Naive B cell (primary cell): ENCODE measurements around the gene HEXB. TPM values are rescaled to one million over a fixed set of nuclear protein-coding genes. Genes with fewer than 3 reads are reported as not detected.

Experiments used
- ATAC-seq, 2 donors: fragments of 150-1000 bp; cut with Tn5 transposase; 2 replicates each; pipeline ENCODE4 v1.10.0; 2021; ENCODE audit warnings: low read depth in 2 of 2, mild to moderate bottlenecking in 2 of 2, moderate library complexity in 2 of 2
- DNase-seq: peaks from one replicate; pipeline ENCODE4 v3.0.0; 2022
- H3K27ac Mint-ChIP-seq, 6 donors: one replicate each; pipeline ENCODE4 v1.8.0; 2020 to 2022; ENCODE audit warnings: mild to moderate bottlenecking in 6 of 6, mixed read lengths in 6 of 6, moderate library complexity in 5 of 6, inconsistent platforms in 2 of 6
- H3K27me3 Mint-ChIP-seq, 3 donors: one replicate each; pipeline ENCODE4 v1.8.0; 2021 to 2022; ENCODE audit warnings: mixed read lengths in 3 of 3, mild to moderate bottlenecking in 1 of 3
- H3K36me3 Mint-ChIP-seq, 2 donors: one replicate each; pipeline ENCODE4 v1.8.0; 2020 to 2022; ENCODE audit warnings: mixed read lengths in 2 of 2, inconsistent platforms in 1 of 2, mild to moderate bottlenecking in 1 of 2
- H3K4me1 Mint-ChIP-seq, 3 donors: one replicate each; pipeline ENCODE4 v1.8.0; 2020 to 2022; ENCODE audit warnings: mixed read lengths in 3 of 3, inconsistent platforms in 1 of 3, mild to moderate bottlenecking in 1 of 3, moderate library complexity in 1 of 3
- H3K4me3 Mint-ChIP-seq, 8 donors: one replicate each; pipeline ENCODE4 v1.8.0; 2020 to 2022; ENCODE audit warnings: mild to moderate bottlenecking in 8 of 8, mixed read lengths in 8 of 8, moderate library complexity in 8 of 8, inconsistent platforms in 2 of 8
- H3K9me3 Mint-ChIP-seq, 7 donors: one replicate each; pipeline ENCODE4 v1.8.0; 2020 to 2022; ENCODE audit warnings: mixed read lengths in 7 of 7, mild to moderate bottlenecking in 5 of 7, inconsistent platforms in 2 of 7, moderate library complexity in 1 of 7
- polyA plus RNA-seq, 6 donors: library from polyadenylated mRNA; unstranded; fragments of 300-500 nt; fragmentation: Illumina TruSeq; gene quantifications; one replicate each; pipeline ENCODE4 v1.2.3, GENCODE V29; 2021; ENCODE audit warnings: low read depth in 6 of 6

HEXB gene
- polyA plus RNA-seq, 6 donors from 2014 or later: 62.4 to 87.8 (median 69.8) TPM

- Mint-ChIP-seq H3K9me3 (no peaks in the 10 kb centered on the region), H3K36me3 (peaks cover 6 to 11% of the 10 kb centered on the region in 2 donors), H3K27me3 (no peaks in the 10 kb centered on the region), H3K4me1 (peaks cover 5 to 34% (median 11%) of the 10 kb centered on the region in 3 donors), H3K4me3 (peak overlapping the region; percentile 95 to 100 (median 100)), H3K27ac (peak overlapping the region; percentile 95 to 100 (median 99))
- DNase-seq (no peak), ATAC-seq (peak; percentile 3 to 11)
Measured at GRCh38 chr5:74767579-74767913, 82.5 kb downstream of the HEXB start.

Other genes starting within 250 kb of the HEXB start
- 10 to 100 TPM in 1 of 6 donors, 1 to 10 TPM in 5; 3.3 to 10.3 (median 4.9) TPM for gene ENC1, start 44.5 kb upstream of the HEXB start, polyA plus RNA-seq
- 10 to 100 TPM in 4 of 6 donors, 1 to 10 TPM in 2; 7.1 to 13.0 (median 10.5) TPM for gene GFM2, start 81.9 kb downstream of the HEXB start, polyA plus RNA-seq
- gene NSA2, start 82.0 kb downstream of the HEXB start, polyA plus RNA-seq: 10 to 100 TPM; 39.9 to 93.1 (median 64.7) TPM
- 1 to 10 TPM; 3.0 to 9.2 (median 7.5) TPM for gene FAM169A, start 181.2 kb downstream of the HEXB start, polyA plus RNA-seq